Endothelial cell of umbilical vein (primary cell): ENCODE measurements around the gene SIX5. TPM values are rescaled to one million over a fixed set of nuclear protein-coding genes. Genes with fewer than 3 reads are reported as not detected.

Experiments used
- BruUV-seq: library from RNA; stranded (reverse); fragments of 400-500 nt; replicated peaks from 2 replicates; lab custom pipeline; 2021; lab: Mats Ljungman, UMichigan
- CTCF ChIA-PET: fragments of 300-600, 350-600 bp; sonication (Branson Sonifier 250); formaldehyde crosslinking; loops from one replicate; lab custom pipeline; 2021; ENCODE audit warnings: antibody characterized with exemption, inconsistent platforms; lab: Charles Lee
- POLR2A ChIA-PET: fragments of 300-600, 350-600 bp; sonication (Branson Sonifier 250); formaldehyde crosslinking; loops from one replicate; lab custom pipeline; 2021; ENCODE audit warnings: antibody characterized with exemption, inconsistent platforms; lab: Charles Lee
- DNase-seq: peaks from one replicate; pipeline ENCODE4 v3.0.0-alpha.2; 2011; ENCODE audit warnings: low read depth, low spot score
- FAIRE-seq: peaks from 2 replicates; lab custom pipeline; 2011; peaks lifted over from hg19 to GRCh38; lab: Jason Lieb, UNC
- H2AFZ ChIP-seq: 2 replicates; pipeline ENCODE4 v1.6.0; 2012; ENCODE audit warnings: low read depth, low read length, control low read depth, inconsistent platforms
- H3K27ac ChIP-seq: 2 replicates; pipeline ENCODE4 v1.5.1; 2011; ENCODE audit warnings: low read depth, mild to moderate bottlenecking, control low read depth, low read length, moderate library complexity; ENCODE audit not compliant: insufficient read depth
- H3K27me3 ChIP-seq, 2 experiments: 2 replicates each; pipeline versions ENCODE4 v1.6.0 to v1.6.1; 2011; ENCODE audit warnings: low read length in 2 of 2, mixed read lengths in 1 of 2; ENCODE audit not compliant: control insufficient read depth in 2 of 2, insufficient read depth in 2 of 2
- H3K36me3 ChIP-seq, 2 experiments: 2 replicates in 1 of 2; 3 replicates in 1 of 2; pipeline ENCODE4 v1.5.1; 2011; ENCODE audit warnings: low read length in 2 of 2, mild to moderate bottlenecking in 1 of 2, moderate library complexity in 1 of 2; ENCODE audit not compliant: control insufficient read depth in 2 of 2, insufficient read depth in 2 of 2; ENCODE audit errors: extremely low read depth in 1 of 2
- H3K4me1 ChIP-seq: 3 replicates; pipeline ENCODE4 v1.5.1; 2011; ENCODE audit warnings: mild to moderate bottlenecking, low read length; ENCODE audit not compliant: control insufficient read depth, insufficient read depth; ENCODE audit errors: extremely low read depth
- H3K4me2 ChIP-seq: 2 replicates; pipeline ENCODE4 v1.6.1; 2011; ENCODE audit warnings: low read length, control low read depth, mixed read lengths; ENCODE audit not compliant: insufficient read depth
- H3K4me3 ChIP-seq, 3 experiments: fragments of 200-600 bp in 1 of 3; sonication (generic), shearing (Covaris generic) in 1 of 3; replicated peaks in 1 of 3; 2 replicates each; pipeline ENCODE4 v1.5.1; 2011 to 2016; ENCODE audit warnings: control low read depth in 3 of 3, low read length in 3 of 3, mild to moderate bottlenecking in 2 of 3, inconsistent platforms in 1 of 3, low read depth in 1 of 3, moderate library complexity in 1 of 3; ENCODE audit not compliant: insufficient read depth in 1 of 3
- H3K79me2 ChIP-seq: 2 replicates; pipeline ENCODE4 v1.6.0; 2012; ENCODE audit warnings: low read length, inconsistent platforms; ENCODE audit not compliant: control insufficient read depth, insufficient read depth
- H3K9ac ChIP-seq: replicated peaks from 2 replicates; pipeline ENCODE3; 2011; ENCODE audit warnings: low read length, control low read depth; ENCODE audit not compliant: insufficient read depth; ENCODE audit errors: extremely low read depth
- H3K9me1 ChIP-seq: replicated peaks from 3 replicates; pipeline ENCODE4 v1.6.0; 2011; ENCODE audit warnings: mild to moderate bottlenecking, low read length; ENCODE audit not compliant: control insufficient read depth, insufficient read depth; ENCODE audit errors: extremely low read depth
- H3K9me3 ChIP-seq: replicated peaks from 2 replicates; pipeline ENCODE4 v1.5.1; 2012; ENCODE audit warnings: low read length, inconsistent platforms; ENCODE audit not compliant: control insufficient read depth, insufficient read depth
- H4K20me1 ChIP-seq: replicated peaks from 2 replicates; pipeline ENCODE3; 2011; ENCODE audit warnings: mild to moderate bottlenecking, low read length; ENCODE audit not compliant: control insufficient read depth, insufficient read depth; ENCODE audit errors: extremely low read depth
- EZH2 ChIP-seq: IDR thresholded peaks from 2 replicates; pipeline ENCODE4 v1.6.1; 2012; ENCODE audit warnings: borderline replicate concordance, low read depth, mild to moderate bottlenecking, moderate library complexity, low read length, inconsistent platforms; ENCODE audit not compliant: severe bottlenecking
- GATA2 ChIP-seq: IDR thresholded peaks from 2 replicates; pipeline ENCODE4 v1.7.0; 2011; ENCODE audit warnings: low read depth, mild to moderate bottlenecking, moderate library complexity, mixed read lengths, low read length; ENCODE audit not compliant: insufficient read length, insufficient read depth
- JUN ChIP-seq: IDR thresholded peaks from 2 replicates; pipeline ENCODE4 v1.6.1; 2011; ENCODE audit warnings: borderline replicate concordance, low read depth; ENCODE audit not compliant: insufficient read length, insufficient read depth
- MYC ChIP-seq: IDR thresholded peaks from one replicate; pipeline ENCODE4 v1.6.1; 2011; ENCODE audit warnings: mild to moderate bottlenecking, low read depth, low read length
- POLR2AphosphoS5 ChIP-seq: IDR thresholded peaks from 2 replicates; pipeline ENCODE4 v1.6.1; 2012; ENCODE audit warnings: low read depth, mild to moderate bottlenecking, control low read depth, low read length, moderate library complexity; ENCODE audit not compliant: insufficient read depth
- dilution Hi-C: fragments of 300-500 bp; cut with MboI; formaldehyde crosslinking; loops from one replicate; pipeline ENCODE4 v1.15.0; 2019; ENCODE audit warnings: low sequenced_read_pairs; ENCODE audit not compliant: extremely low pct_ligation_motif_present
- intact Hi-C: fragments of 100-400 bp; cut with micrococcal nuclease; formaldehyde crosslinking; loops from one replicate; pipeline ENCODE4 v1.10.0; 2022
- polyA plus RNA-seq, 4 experiments: library from polyadenylated mRNA; depleted of rRNA in 3 of 4; stranded (reverse) in 3 of 4; unstranded in 1 of 4; fragments of >200 nt; gene quantifications; 2 replicates each; pipeline versions ENCODE4 v1.2.1 to v1.2.3, GENCODE V29; 2011 to 2012; ENCODE audit warnings: missing spikeins in 1 of 4
- total RNA-seq: library from RNA; stranded (reverse); gene quantifications from 2 replicates; pipeline ENCODE4 v1.2.3, GENCODE V29; 2021
- TF ChIP-seq, protein P1 (sequence below): IDR thresholded peaks from 2 replicates; pipeline ENCODE4 v1.6.1; 2011; ENCODE audit not compliant: insufficient read depth, insufficient read length
- TF ChIP-seq, protein P2 (sequence below), 2 donors: IDR thresholded peaks; 1 replicate in 1 of 2; 2 replicates in 1 of 2; pipeline ENCODE4 v1.5.1; 2011; ENCODE audit warnings: low read length in 2 of 2, mild to moderate bottlenecking in 2 of 2, moderate library complexity in 2 of 2, control low read depth in 1 of 2, inconsistent platforms in 1 of 2, low read depth in 1 of 2; ENCODE audit not compliant: insufficient read depth in 1 of 2; ENCODE audit errors: extremely low read depth in 1 of 2

Gene SIX5
- total and polyA plus RNA-seq, 2 donors (not counting 3 experiments of a cell fraction or from before 2014, with no cell fraction given), result 13.1 to 16.7 TPM

GRCh38 chr19:45815481-45816216, 46.6 kb upstream of the SIX5 start:
- BruUV-seq, result TSS peak; percentile 29
- ChIA-PET POLR2A (interaction anchor here (0.6 kb wide), 1 partner anchor 9 kb away, joined by 11 read pairs; no protein-coding TSS in a partner anchor), CTCF (interaction anchor here (1.2 to 2.6 kb wide), 7 partner anchors 15 to 262 kb away, joined by 3 to 38 read pairs (median 9); partner anchors contain the start of genes DMWD and SIX5)
- peaks cover 3 to 5% of the 10 kb centered on the region in 2 experiments for H3K36me3 ChIP-seq
- H3K4me3 ChIP-seq, result peak overlapping the region; percentile 23 to 60 (median 35)
- FAIRE-seq (peak; percentile 76), DNase-seq (peak; percentile 44)
- no peaks in the 10 kb centered on the region for H3K9me1 ChIP-seq
- H3K9me3 ChIP-seq, result no peaks in the 10 kb centered on the region
- H3K9ac ChIP-seq, result no peak overlapping the region
- dilution Hi-C loops (no loop called here), intact Hi-C loops (loop anchor here (5.0 kb wide), 1 partner anchor 182 kb away; the partner anchor contains the start of gene CCDC61)
- H3K79me2 ChIP-seq, result no peaks in the 10 kb centered on the region
- peaks cover 20% of the 10 kb centered on the region for H3K4me1 ChIP-seq
- peak overlapping the region; percentile 19 for H3K4me2 ChIP-seq
- no peaks in the 10 kb centered on the region for H3K27me3 ChIP-seq
- peak overlapping the region; percentile 29 for H2AFZ ChIP-seq
- no peak overlapping the region for H3K27ac ChIP-seq
- H4K20me1 ChIP-seq, result no peaks in the 10 kb centered on the region
- TF ChIP-seq, protein P1, sequence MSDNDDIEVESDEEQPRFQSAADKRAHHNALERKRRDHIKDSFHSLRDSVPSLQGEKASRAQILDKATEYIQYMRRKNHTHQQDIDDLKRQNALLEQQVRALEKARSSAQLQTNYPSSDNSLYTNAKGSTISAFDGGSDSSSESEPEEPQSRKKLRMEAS, result no peak
- peak; percentile 46 for TF ChIP-seq POLR2AphosphoS5

DNA sequence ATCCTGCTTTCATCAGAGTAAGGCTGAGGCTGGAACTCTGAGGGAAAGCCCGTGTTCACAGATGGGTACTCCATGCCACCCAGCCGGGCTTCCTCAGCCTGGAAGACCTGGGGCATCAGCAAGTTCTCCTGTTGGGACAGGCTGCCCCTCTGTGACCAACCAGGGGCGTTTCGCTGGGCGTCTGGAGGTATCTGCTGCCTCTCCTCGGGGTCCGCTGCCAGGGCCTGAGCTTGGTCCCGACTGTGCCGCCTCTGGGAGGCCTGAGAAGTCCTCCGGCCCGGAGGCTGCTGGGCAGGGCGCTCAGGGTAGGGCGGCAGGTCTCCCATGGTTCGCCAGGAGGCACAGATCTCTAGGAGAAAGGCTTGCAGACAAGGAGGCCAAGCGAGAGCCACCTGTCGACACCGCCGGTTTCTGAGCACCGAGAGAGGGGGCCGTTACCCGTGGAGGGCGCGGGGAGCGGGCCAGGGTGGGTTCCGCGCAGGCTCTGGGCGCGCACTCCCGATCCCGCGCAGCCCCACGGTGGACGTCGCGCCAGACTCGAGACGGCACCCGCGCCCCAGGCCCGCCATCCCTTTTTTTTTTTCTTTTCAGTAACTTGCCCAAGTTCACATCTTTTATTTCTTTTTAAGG, 45.9 kb upstream of the SIX5 start, which contains the start of gene RSPH6A:
TSS of gene RSPH6A (minus strand) at position 458 of the 630 bp plus-strand sequence. CDS start at position 326, 132 bp downstream.
- intact Hi-C loops (loop anchor here (5.0 kb wide), 1 partner anchor 182 kb away; the partner anchor contains the start of gene CCDC61), dilution Hi-C loops (no loop called here)
- Histone ChIP-seq H3K9ac (no peak within 1 kb of the TSS), H3K4me3 (peak within 1 kb of the TSS; percentile 23 to 60 (median 35)), H2AFZ (peak within 1 kb of the TSS; percentile 29), H3K4me2 (peak within 1 kb of the TSS; percentile 19), H3K9me1 (no peaks in the 10 kb centered on the region), H3K36me3 (peaks cover 2 to 5% of the 10 kb centered on the region in 2 experiments), H3K4me1 (peaks cover 18% of the 10 kb centered on the region), H3K79me2 (no peaks in the 10 kb centered on the region), H3K9me3 (no peaks in the 10 kb centered on the region), H3K27ac (no peak within 1 kb of the TSS), H3K27me3 (no peaks in the 10 kb centered on the region), H4K20me1 (no peaks in the 10 kb centered on the region)
- DNase-seq, result no peak
- no peak for FAIRE-seq
- ChIA-PET CTCF (interaction anchor here (1.2 kb wide), 2 partner anchors 46 to 262 kb away, joined by 3 to 4 read pairs; partner anchors contain the start of gene SIX5), POLR2A (no interaction called here)
- TF ChIP-seq GATA2 (no peak), JUN (no peak), MYC (no peak), EZH2 (no peak), POLR2AphosphoS5 (no peak)
- TF ChIP-seq, protein P1, result no peak
- TF ChIP-seq, protein P2, sequence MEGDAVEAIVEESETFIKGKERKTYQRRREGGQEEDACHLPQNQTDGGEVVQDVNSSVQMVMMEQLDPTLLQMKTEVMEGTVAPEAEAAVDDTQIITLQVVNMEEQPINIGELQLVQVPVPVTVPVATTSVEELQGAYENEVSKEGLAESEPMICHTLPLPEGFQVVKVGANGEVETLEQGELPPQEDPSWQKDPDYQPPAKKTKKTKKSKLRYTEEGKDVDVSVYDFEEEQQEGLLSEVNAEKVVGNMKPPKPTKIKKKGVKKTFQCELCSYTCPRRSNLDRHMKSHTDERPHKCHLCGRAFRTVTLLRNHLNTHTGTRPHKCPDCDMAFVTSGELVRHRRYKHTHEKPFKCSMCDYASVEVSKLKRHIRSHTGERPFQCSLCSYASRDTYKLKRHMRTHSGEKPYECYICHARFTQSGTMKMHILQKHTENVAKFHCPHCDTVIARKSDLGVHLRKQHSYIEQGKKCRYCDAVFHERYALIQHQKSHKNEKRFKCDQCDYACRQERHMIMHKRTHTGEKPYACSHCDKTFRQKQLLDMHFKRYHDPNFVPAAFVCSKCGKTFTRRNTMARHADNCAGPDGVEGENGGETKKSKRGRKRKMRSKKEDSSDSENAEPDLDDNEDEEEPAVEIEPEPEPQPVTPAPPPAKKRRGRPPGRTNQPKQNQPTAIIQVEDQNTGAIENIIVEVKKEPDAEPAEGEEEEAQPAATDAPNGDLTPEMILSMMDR (IDR thresholded peaks at IDR 0.05; ENCODE audit: extremely low read depth in 1 of 2, insufficient read depth in 1 of 2, low read depth in 1 of 2, low read length in 2 of 2), result no peak
- BruUV-seq, result no TSS peak
